ACHN (cell line): ENCODE data around the gene USP6NL.

ENCODE experiments used
- DNase-seq: peaks from one replicate; pipeline ENCODE4 v3.0.0-alpha.2; 2015
- in situ Hi-C: cut with HindIII; loops from 2 replicates; pipeline ENCODE4 v1.10.0; 2017; ENCODE audit warnings: low sequenced_read_pairs, low pct_ligation_motif_present, low pct_unique_long_range_greater_than_20kb

Gene USP6NL

DNA sequence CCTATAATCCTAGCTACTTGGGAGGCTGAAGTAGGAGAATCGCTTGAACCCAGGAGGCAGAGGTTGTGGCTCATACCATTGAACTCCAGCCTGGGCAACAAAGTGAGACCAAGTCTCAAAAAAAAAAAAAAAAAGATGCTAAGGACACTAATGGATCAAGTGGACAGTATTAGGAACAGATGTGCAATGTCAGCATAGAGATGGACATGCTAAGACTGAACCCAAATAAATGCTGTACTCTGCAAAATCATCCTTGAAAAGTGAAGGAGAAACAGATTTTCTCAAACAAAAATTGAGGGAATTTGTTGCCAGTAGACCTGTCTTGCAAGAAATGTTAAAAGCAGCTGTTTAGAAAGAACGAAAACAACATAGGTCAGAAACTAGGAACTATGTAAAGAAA lies 194.5 kb downstream of the USP6NL start:
- no peak for DNase-seq
- in situ Hi-C loops, result no loop called here

DNA sequence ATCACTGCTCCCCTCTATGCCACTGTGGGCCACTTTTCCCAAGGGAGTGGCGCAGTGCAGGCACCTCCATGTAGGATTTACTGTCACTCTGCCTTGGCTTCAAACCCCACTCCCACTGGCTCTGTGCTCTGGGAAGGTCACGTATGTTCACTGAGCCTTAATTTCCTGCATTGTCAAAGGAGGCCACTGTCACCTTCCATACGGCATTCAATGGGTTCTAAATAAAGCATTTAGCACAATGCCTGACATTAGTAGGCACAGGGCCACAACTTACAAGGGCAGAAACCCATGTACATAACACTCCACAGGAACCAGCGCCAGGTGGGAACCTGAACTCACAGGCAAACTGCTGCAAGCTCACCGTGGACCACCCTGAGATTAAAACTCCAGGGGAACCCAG lies 196.4 kb downstream of the USP6NL start:
- in situ Hi-C loops, result no loop called here

DNA sequence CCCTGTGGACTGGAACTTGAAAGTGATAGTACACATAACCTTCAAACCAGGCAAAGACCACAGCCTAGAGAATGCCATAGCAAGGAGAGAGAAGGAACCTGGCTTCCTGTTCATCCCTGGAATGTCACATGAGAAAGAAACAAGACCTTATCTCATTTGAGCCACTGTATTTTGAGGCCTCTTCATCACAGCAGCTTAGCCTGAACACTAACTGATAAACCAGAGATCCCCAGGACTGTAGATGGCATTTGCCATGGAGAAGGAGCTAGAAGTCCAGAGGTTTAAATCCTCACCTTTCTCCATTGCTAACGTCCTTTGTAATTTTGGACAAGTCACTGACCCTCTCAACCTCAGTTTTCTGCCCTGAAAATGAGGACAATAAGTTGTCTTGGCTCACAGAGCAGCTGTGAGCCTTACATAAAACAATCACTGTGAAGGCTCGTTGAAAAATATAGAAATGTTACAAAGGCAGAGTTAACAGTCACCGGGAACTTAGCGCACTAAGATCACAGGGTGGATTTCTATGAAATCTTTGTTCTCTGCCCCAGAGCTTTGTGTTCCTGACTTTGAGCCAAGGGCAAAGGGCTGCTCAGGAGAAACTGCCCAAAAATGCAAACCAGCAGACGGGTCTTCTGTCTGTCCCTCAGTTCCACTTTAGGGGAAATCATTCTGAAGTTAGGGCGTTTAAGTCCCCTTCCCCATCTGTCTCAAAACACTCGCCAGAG lies 197.0 kb downstream of the USP6NL start:
- no peak for DNase-seq
- in situ Hi-C loops, result no loop called here

More for the DNA sequence above, 196.4 kb downstream of the USP6NL start:
- DNase-seq, result no peak

DNA sequence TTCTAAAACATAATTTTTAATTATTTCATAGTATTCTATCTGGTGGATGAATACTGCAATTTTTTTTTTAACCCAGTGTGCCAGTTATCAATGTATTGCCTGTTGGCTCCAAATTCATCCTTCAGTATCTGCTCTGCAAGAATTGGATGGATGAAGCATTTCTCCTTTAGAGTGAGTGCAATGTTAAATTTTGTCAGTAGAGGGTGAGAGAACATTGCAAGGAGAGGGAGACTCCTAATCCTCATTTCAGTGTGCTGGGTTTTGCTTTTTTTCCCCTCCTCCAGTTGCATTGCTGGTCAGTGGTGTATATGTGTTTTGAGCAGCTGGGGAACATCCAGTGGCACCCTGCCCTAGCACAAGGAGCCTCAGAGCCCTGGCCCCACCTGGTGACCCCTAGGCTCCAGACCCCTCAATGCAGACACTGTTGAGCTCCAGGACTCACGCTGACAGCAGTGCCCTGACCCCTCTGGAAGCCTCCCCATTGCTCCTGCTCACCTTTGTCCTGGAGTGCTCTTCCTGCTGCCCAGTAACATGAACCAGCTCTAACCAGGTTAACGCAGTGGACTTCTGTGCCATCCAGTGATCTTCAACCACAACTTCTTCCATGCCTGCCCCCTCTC lies 199.4 kb downstream of the USP6NL start:
- peak; percentile 1 for DNase-seq
- in situ Hi-C loops, result no loop called here

DNA sequence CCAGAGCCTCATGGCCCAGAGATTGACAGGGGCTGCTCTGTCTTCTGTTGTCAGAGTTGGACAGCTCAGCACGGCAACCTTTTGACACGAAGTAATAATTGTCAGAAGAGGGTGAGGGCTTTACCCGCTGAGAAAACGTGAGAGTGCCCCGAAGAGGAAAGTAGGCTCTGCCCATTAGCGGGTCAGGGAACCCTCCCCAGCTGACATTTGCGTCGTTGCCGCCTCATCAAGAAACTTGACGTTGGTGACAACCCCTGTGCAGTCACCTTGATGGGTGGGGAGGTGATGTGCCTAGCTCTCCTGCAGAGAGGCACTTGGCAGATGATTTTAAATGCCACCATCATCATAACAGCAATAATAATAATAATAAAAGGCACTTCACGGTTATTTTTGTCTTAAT lies 202.1 kb downstream of the USP6NL start:
- no peak for DNase-seq
- in situ Hi-C loops, result no loop called here

DNA sequence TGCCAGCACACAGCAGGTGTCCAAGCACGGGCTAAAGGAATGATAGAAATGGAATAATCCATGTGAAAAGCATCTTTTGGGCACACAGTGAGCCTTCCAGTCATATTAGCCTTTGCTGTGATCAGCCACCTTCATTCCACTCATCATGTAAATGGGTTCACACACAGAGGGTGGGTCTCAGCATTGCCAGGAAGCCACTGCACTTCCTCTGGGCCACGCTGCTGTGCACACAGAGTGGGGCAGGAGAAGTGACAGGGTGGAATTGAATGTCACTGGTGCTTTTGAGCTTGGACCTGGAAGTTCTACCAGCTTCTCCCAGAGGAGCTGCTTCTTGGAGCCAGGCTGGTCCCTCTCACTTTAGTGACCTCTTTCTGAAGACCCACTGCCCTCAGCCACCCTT lies 203.5 kb downstream of the USP6NL start:
- in situ Hi-C loops, result no loop called here
- DNase-seq, result no peak

DNA sequence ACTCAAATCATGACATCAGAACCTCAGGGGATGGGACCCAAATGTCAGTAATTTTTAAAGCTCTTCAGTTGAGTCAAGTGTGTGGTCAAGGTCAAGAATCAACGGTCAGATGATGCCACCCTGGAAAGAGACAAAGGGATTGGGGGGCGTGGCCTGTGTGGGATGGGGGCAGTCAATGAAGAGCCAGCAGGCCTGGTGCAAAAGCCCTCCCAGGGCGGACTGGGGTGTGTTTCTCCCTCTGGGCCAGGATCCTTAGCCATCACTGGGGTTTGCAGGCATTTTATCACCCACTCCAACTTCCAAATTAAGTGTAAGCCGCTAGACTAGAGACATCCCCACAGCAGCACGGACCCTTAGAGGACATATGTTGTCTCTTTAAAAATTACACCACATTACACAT lies 204.7 kb downstream of the USP6NL start:
- in situ Hi-C loops, result no loop called here
- no peak for DNase-seq

DNA sequence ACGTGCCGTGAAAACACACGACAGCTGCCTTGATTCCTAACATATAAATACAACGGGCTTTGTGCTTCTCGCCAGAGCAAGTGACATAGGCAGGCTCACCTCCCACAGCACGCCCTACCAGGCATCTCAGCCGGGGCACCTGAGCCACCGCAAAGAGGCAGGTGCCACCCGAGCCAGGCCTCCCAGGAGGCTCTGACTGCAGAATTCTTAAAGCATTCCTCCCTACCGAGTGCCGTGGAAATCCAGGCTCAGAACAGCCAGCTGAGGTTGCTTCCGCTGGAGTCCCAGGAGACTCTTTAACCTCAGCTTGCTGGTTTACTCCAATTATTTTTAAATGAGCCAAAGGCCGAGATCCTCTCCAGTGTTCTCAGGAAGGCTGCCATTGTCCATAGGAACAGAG lies 206.5 kb downstream of the USP6NL start:
- in situ Hi-C loops, result no loop called here
- no peak for DNase-seq
